Keratinocyte (primary cell): ENCODE results near the gene PMF1.

Experiments used
- CTCF ChIP-seq, 3 experiments: IDR thresholded peaks in 1 of 3; conservative IDR thresholded peaks in 1 of 3; optimal IDR thresholded peaks in 1 of 3; 2 replicates in 2 of 3; 3 replicates in 1 of 3; pipeline versions ENCODE3 to v1.5.1; 2011; ENCODE audit warnings: low read length in 3 of 3, mild to moderate bottlenecking in 3 of 3, moderate library complexity in 2 of 3, control low read depth in 1 of 3, inconsistent platforms in 1 of 3; ENCODE audit not compliant: insufficient read depth in 2 of 3; ENCODE audit errors: extremely low read depth in 1 of 3
- EZH2 ChIP-seq: IDR thresholded peaks from one replicate; pipeline ENCODE4 v1.6.1; 2012; ENCODE audit warnings: inconsistent platforms, mild to moderate bottlenecking, low read length, moderate library complexity

GRCh38 chr1:156258859-156259258 lies 46.1 kb downstream of the PMF1 start:
- no peak for TF ChIP-seq EZH2
- no peak for TF ChIP-seq CTCF (optimal IDR thresholded peaks at IDR 0.05 in 1 of 3, IDR thresholded peaks at IDR 0.05 in 1 of 3, conservative IDR thresholded peaks at IDR 0.05 in 1 of 3; ENCODE audit: extremely low read depth in 1 of 3, insufficient read depth in 2 of 3, low read length in 3 of 3)
